NCI-H524 treated with DMSO at 0.1 percent for 48 hours (cell line): ENCODE measurements around the gene FARS2.
"Not testable (repeated sequence)": the region's sequence is repeated elsewhere in the genome, so short reads cannot be mapped to it uniquely, and the experiment has no call there.

Source experiments
- DNase-seq: peaks from one replicate; lab custom pipeline; 2025; lab: John Stamatoyannopoulos, UW

The FARS2 gene

GRCh38 chr6:5670811-5671561 is 409.7 kb downstream of the FARS2 start:
- DNase-seq = peak; percentile 68

- no peak for DNase-seq
Measured at GRCh38 chr6:5671601-5672559, 410.6 kb downstream of the FARS2 start.

GRCh38 chr6:5672581-5673011 is 411.3 kb downstream of the FARS2 start:
- no peak for DNase-seq

- DNase-seq = no peak
Measured at GRCh38 chr6:5673019-5673790, 411.9 kb downstream of the FARS2 start.

- no peak for DNase-seq
Measured at GRCh38 chr6:5674141-5674540, 412.8 kb downstream of the FARS2 start.

- DNase-seq = no peak
Measured at GRCh38 chr6:5674721-5675120, 413.4 kb downstream of the FARS2 start.

- no peak for DNase-seq
Measured at GRCh38 chr6:5676701-5677100, 415.4 kb downstream of the FARS2 start.

GRCh38 chr6:5677219-5678000 is 416.1 kb downstream of the FARS2 start:
- no peak for DNase-seq

- no peak for DNase-seq
Measured at GRCh38 chr6:5679270-5679669, 418.0 kb downstream of the FARS2 start.

GRCh38 chr6:5679691-5680090 is 418.4 kb downstream of the FARS2 start:
- no peak for DNase-seq

GRCh38 chr6:5680095-5680494 is 418.8 kb downstream of the FARS2 start:
- no peak for DNase-seq

- DNase-seq = no peak
Measured at GRCh38 chr6:5681480-5681879, 420.2 kb downstream of the FARS2 start.

GRCh38 chr6:5682530-5682929 is 421.2 kb downstream of the FARS2 start:
- DNase-seq = no peak

GRCh38 chr6:5683747-5684146 is 422.4 kb downstream of the FARS2 start:
- not testable (repeated sequence) for DNase-seq

- no peak for DNase-seq
Measured at GRCh38 chr6:5684320-5685053, 423.2 kb downstream of the FARS2 start.

- DNase-seq = no peak
Measured at GRCh38 chr6:5693225-5694145, 432.2 kb downstream of the FARS2 start.

GRCh38 chr6:5695260-5696245 is 434.2 kb downstream of the FARS2 start:
- no peak for DNase-seq

- no peak for DNase-seq
Measured at GRCh38 chr6:5697508-5697907, 436.2 kb downstream of the FARS2 start.
